ENCODE results near the gene EGFL7. TPM values are rescaled to one million over a fixed set of nuclear protein-coding genes. Genes with fewer than 3 reads are reported as not detected.
"Not testable (repeated sequence)": the region's sequence is repeated elsewhere in the genome, so short reads cannot be mapped to it uniquely, and the experiment has no call there.

Gene EGFL7
- total RNA-seq, 4 donors from 2014 or later, result 12.3 to 64.7 (median 33.6) TPM

DNA sequence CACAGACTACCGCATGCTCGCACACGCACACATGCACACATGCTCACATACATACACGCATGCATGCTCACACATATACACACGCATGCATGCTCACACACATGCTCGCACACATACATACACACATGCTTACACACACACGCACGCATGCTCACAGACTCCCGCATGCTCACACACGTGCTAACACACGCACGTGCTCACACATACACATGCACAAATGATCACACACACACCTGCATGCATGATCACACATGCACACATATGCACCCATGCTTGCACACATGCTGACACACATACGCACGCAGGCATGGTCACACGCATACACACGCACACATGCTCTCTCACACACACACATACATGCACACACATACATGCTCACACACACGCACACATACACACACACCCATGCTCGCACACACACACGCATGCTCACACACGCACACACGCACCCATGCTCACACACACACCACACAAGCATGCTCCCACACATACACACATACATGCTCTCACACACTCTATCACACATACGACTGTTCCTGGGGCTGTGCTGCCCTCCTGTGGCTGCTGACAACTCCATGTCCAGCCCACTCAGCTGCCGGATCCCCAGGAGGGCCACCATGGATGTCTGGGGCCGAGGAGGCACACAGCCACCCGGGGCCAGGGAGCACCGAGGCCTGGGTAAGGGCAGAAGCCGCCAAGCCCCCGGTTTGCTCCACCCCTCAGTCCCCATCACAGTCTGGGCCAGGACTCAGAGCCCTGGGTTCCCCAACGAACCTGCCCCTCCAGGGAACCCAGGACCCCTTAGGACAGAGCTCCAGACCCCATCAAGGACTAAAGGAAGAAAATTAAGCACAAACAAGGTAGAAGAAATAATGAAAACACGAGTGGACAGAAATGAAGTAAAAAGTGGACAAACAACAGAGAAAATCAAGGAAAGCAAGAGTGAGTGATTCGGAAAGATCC lies 31.4 kb upstream of the EGFL7 start:
- intact Hi-C loops (cut with DNase I; ENCODE audit: low total_unique reads) (no loop called here), in situ Hi-C loops (cut with MboI; ENCODE audit: low pct_ligation_motif_present in 1 of 4, low pct_unique_long_range_greater_than_20kb in 1 of 4, low sequenced_read_pairs in 3 of 4) (loop anchor here in 2 of 4 donors (5.0 to 10.0 kb wide), 2 partner anchors 139 to 147 kb away; partner anchors contain the start of gene SEC16A (in 1 of the 2))

DNA sequence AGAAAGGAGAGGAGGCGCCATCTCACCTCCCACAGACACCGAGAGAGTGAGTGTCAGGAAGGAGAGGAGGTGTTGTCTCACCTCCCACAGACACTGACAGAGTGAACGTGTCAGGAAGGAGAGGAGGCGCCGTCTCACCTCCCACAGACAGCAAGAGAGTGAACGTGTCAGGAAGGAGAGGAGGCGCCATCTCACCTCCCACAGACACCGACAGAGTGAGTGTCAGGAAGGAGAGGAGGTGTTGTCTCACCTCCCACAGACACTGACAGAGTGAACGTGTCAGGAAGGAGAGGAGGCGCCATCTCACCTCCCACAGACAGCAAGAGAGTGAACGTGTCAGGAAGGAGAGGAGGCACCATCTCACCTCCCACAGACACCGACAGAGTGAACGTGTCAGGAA lies 30.6 kb upstream of the EGFL7 start:
- DNase-seq; intact Hi-C loops (cut with DNase I; ENCODE audit: low total_unique reads); H3K9me3 ChIP-seq; H3K27ac ChIP-seq; H3K36me3 ChIP-seq; H3K4me3 ChIP-seq: not testable (repeated sequence)
- WGBS, 2 donors (ENCODE audit: low coverage in 1 of 2), result 51 to 60% methylated on average over 1 to 13 of the region's 13 CpGs
- Histone ChIP-seq H3K27me3 (peaks cover 12% of the 10 kb centered on the region), H3K4me1 (peaks cover 0 to 28% (median 16%) of the 10 kb centered on the region in 4 donors)
- in situ Hi-C loops (cut with MboI; ENCODE audit: low pct_ligation_motif_present in 1 of 4, low pct_unique_long_range_greater_than_20kb in 1 of 4, low sequenced_read_pairs in 3 of 4), result loop anchor here in 2 of 4 donors (5.0 to 10.0 kb wide), 2 partner anchors 140 to 147 kb away; partner anchors contain the start of gene SEC16A (in 1 of the 2)

More for the DNA sequence above, 31.4 kb upstream of the EGFL7 start:
- TF ChIP-seq POLR2AphosphoS5 (IDR thresholded peaks at IDR 0.05) (no peak), EP300 (IDR thresholded peaks at IDR 0.05; ENCODE audit: low read depth) (no peak), POLR2A (IDR thresholded peaks at IDR 0.05) (no peak)
- TF ChIP-seq, protein P1, sequence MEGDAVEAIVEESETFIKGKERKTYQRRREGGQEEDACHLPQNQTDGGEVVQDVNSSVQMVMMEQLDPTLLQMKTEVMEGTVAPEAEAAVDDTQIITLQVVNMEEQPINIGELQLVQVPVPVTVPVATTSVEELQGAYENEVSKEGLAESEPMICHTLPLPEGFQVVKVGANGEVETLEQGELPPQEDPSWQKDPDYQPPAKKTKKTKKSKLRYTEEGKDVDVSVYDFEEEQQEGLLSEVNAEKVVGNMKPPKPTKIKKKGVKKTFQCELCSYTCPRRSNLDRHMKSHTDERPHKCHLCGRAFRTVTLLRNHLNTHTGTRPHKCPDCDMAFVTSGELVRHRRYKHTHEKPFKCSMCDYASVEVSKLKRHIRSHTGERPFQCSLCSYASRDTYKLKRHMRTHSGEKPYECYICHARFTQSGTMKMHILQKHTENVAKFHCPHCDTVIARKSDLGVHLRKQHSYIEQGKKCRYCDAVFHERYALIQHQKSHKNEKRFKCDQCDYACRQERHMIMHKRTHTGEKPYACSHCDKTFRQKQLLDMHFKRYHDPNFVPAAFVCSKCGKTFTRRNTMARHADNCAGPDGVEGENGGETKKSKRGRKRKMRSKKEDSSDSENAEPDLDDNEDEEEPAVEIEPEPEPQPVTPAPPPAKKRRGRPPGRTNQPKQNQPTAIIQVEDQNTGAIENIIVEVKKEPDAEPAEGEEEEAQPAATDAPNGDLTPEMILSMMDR (IDR thresholded peaks at IDR 0.05), result peak; percentile 77 to 97 (median 83)
- 61 to 66% methylated on average over 11 to 26 of the region's 31 CpGs for WGBS, 2 donors (ENCODE audit: low coverage in 1 of 2)
- Histone ChIP-seq H3K4me1 (peaks cover 0 to 35% (median 24%) of the 10 kb centered on the region in 4 donors), H3K27me3 (peaks cover 12% of the 10 kb centered on the region), H3K9me3 (no peaks in the 10 kb centered on the region), H3K4me3 (no peak overlapping the region), H3K27ac (no peak overlapping the region), H3K36me3 (no peaks in the 10 kb centered on the region)
- peak; percentile 83 for DNase-seq

DNA sequence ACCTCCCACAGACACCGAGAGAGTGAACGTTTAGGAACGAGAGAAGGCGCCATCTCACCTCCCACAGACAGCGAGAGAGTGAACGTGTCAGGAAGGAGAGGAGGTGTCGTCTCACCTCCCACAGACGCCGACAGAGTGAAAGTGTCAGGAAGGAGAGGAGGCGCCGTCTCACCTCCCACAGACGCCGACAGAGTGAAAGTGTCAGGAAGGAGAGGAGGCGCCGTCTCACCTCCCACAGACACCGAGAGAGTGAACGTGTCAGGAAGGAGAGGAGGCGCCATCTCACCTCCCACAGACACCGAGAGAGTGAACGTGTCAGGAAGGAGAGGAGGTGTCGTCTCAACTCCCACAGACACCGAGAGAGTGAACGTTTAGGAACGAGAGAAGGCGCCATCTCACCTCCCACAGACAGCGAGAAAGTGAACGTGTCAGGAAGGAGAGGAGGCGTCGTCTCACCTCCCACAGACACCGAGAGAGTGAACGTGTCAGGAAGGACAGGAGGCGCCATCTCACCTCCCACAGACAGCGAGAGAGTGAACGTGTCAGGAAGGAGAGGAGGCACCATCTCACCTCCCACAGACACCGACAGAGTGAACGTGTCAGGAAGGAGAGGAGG lies 30.1 kb upstream of the EGFL7 start:
- intact Hi-C loops (cut with DNase I; ENCODE audit: low total_unique reads), result not testable (repeated sequence)
- in situ Hi-C loops (cut with MboI; ENCODE audit: low pct_ligation_motif_present in 1 of 4, low pct_unique_long_range_greater_than_20kb in 1 of 4, low sequenced_read_pairs in 3 of 4), result loop anchor here in 2 of 4 donors (5.0 to 10.0 kb wide), 2 partner anchors 140 to 148 kb away; partner anchors contain the start of gene SEC16A (in 1 of the 2)
- WGBS, 2 donors (ENCODE audit: low coverage in 1 of 2), result 75% methylated on average over 27 to 36 of the region's 36 CpGs

DNA sequence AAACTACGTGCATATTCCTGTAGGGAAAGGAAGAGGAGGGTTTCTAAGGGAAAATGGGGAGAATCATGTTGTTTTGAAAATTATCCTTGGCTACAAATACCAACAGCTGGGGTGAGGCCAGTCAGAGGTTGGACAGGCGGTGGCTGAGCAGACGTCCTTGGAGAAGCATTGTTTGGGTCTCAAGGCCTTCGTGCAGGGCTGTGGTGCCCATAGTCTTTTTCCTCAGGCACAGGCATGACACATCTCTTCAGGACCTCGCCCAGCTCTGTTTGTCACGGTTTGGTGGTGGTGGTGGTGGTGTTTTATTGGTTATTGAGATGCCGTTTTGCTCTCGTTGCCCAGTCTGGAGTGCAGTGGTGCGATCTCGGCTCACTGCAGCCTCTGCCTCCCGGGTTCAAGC lies 27.8 kb upstream of the EGFL7 start:
- no peak for DNase-seq
- H3K27ac ChIP-seq, result no peak overlapping the region
- in situ Hi-C loops (cut with MboI; ENCODE audit: low pct_ligation_motif_present in 1 of 4, low pct_unique_long_range_greater_than_20kb in 1 of 4, low sequenced_read_pairs in 3 of 4) (loop anchor here in 3 of 4 donors (5.0 to 10.0 kb wide), 2 partner anchors 143 to 150 kb away; partner anchors contain the start of gene SEC16A (in 1 of the 3)), intact Hi-C loops (cut with DNase I; ENCODE audit: low total_unique reads) (no loop called here)
- H3K4me1 ChIP-seq, result peaks cover 0 to 11% (median 5%) of the 10 kb centered on the region in 4 donors
- H3K27me3 ChIP-seq, result peaks cover 19% of the 10 kb centered on the region
- H3K9me3 ChIP-seq, result no peaks in the 10 kb centered on the region
- no peaks in the 10 kb centered on the region for H3K36me3 ChIP-seq
- no peak overlapping the region for H3K4me3 ChIP-seq
- TF ChIP-seq POLR2A (IDR thresholded peaks at IDR 0.05), result no peak
- 69 to 83% methylated on average over 1 to 11 of the region's 11 CpGs for WGBS, 2 donors (ENCODE audit: low coverage in 1 of 2)

More for the DNA sequence above, 30.1 kb upstream of the EGFL7 start:
- not testable (repeated sequence) for DNase-seq, H3K4me3 ChIP-seq, H3K9me3 ChIP-seq, H3K27ac ChIP-seq, H3K36me3 ChIP-seq
- peaks cover 0 to 23% (median 13%) of the 10 kb centered on the region in 4 donors for H3K4me1 ChIP-seq
- peaks cover 12% of the 10 kb centered on the region for H3K27me3 ChIP-seq

DNA sequence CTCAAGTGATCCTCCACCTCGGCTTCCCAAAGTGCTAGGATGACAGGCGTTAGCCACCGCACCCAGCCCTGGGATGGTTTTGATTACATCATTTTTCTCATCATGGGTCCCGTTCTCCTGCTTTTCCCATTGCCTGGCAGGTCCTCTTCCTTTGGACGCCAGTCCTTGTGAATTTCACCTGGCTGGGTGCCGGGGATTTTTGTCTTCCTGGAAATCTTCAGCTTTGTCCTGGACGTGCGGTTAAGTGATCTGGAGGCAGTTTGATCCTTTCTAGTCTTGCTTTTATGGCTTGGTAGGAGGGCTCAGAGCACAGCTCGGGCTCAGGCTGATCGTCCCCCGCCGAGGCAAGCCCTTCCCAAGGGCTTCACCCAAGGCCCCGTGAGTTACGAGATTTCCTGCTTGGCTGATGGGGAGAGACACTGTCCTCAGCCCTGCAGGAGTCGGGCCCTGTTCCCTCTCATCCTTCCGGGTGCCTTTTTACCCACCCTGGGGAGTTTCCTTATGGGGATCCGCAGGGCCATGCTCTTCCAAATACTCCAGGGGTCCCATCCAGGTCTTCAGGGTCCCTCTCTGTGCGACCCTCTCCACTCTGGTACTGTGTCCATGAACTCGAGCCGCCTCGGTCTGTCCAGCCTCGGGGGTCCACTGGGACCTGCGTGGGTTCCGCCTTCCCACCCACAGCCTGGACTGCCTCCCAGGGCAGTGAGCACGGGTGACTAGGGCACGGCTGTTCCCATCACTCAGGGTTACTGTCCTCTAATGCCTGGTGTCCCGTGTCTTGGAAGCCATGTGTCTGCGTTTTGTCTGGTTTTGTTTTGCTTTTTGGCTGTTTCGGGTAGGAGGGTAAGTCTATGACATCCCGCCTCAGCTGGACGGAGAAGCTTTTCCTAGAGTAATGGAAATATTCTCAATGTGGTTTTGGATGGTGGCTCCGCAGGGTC lies 22.3 kb upstream of the EGFL7 start:
- Histone ChIP-seq H3K27ac (no peak overlapping the region), H3K9me3 (no peaks in the 10 kb centered on the region), H3K4me3 (no peak overlapping the region), H3K27me3 (peaks cover 59% of the 10 kb centered on the region), H3K36me3 (no peaks in the 10 kb centered on the region), H3K4me1 (peaks cover 3 to 16% (median 9%) of the 10 kb centered on the region in 4 donors)
- 54 to 58% methylated on average over 9 to 32 of the region's 32 CpGs for WGBS, 2 donors (ENCODE audit: low coverage in 1 of 2)
- intact Hi-C loops (cut with DNase I; ENCODE audit: low total_unique reads), result no loop called here
- in situ Hi-C loops (cut with MboI; ENCODE audit: low pct_ligation_motif_present in 1 of 4, low pct_unique_long_range_greater_than_20kb in 1 of 4, low sequenced_read_pairs in 3 of 4), result no loop called here
- no peak for DNase-seq
- no peak for TF ChIP-seq POLR2A (IDR thresholded peaks at IDR 0.05)
- no peak for TF ChIP-seq EP300 (IDR thresholded peaks at IDR 0.05; ENCODE audit: low read depth)
- no peak for TF ChIP-seq POLR2AphosphoS5 (IDR thresholded peaks at IDR 0.05)
- TF ChIP-seq, protein P1 (IDR thresholded peaks at IDR 0.05), result no peak
